GM23338 (cell line): ENCODE data around the gene CWC15. TPM values are rescaled to one million over a fixed set of nuclear protein-coding genes. Genes with fewer than 3 reads are reported as not detected.

ENCODE experiments used
- ATAC-seq: fragments of 200-7000 bp; cut with Tn5 transposase; 3 replicates; pipeline ENCODE4 v1.9.1; 2020
- DNase-seq: peaks from one replicate; pipeline ENCODE4 v3.0.0-alpha.2; 2015; ENCODE audit warnings: low spot score
- H2AFZ ChIP-seq: fragments of 200-600 bp; sonication (generic); 2 replicates; pipeline ENCODE4 v1.8.0; 2016; ENCODE audit warnings: antibody characterized with exemption, mild to moderate bottlenecking, moderate library complexity
- H3F3A ChIP-seq: fragments of 200-600 bp; sonication (generic); replicated peaks from 2 replicates; pipeline ENCODE4 v1.8.0; 2017; ENCODE audit warnings: antibody characterized with exemption, mixed run types, low read depth
- H3K27ac ChIP-seq: fragments of 200-600 bp; sonication (generic); 2 replicates; pipeline ENCODE4 v1.6.1; 2016; ENCODE audit warnings: low read depth
- H3K27me3 ChIP-seq: fragments of 200-600 bp; sonication (generic); 2 replicates; pipeline ENCODE4 v1.8.0; 2016; ENCODE audit warnings: mild to moderate bottlenecking, mixed run types, moderate library complexity; ENCODE audit not compliant: insufficient read depth
- H3K36me3 ChIP-seq: fragments of 200-600 bp; sonication (generic); 2 replicates; pipeline ENCODE4 v1.8.0; 2016; ENCODE audit warnings: mild to moderate bottlenecking; ENCODE audit not compliant: insufficient read depth
- H3K4me1 ChIP-seq: fragments of 200-600 bp; sonication (generic); 2 replicates; pipeline ENCODE4 v1.8.0; 2016; ENCODE audit warnings: mild to moderate bottlenecking, moderate library complexity; ENCODE audit not compliant: insufficient read depth
- H3K4me2 ChIP-seq: fragments of 200-600 bp; sonication (generic); 2 replicates; pipeline ENCODE4 v1.7.1; 2017; ENCODE audit warnings: mixed run types
- H3K4me3 ChIP-seq: fragments of 200-600 bp; sonication (generic); 2 replicates; pipeline ENCODE4 v1.6.1; 2016; ENCODE audit warnings: mixed run types
- H3K79me2 ChIP-seq: fragments of 200-600 bp; sonication (generic); replicated peaks from 2 replicates; pipeline ENCODE4 v1.8.0; 2017; ENCODE audit warnings: mild to moderate bottlenecking; ENCODE audit not compliant: insufficient read depth
- H3K9me2 ChIP-seq: fragments of 200-600 bp; sonication (generic); 2 replicates; pipeline ENCODE4 v1.8.0; 2017; ENCODE audit not compliant: insufficient read depth
- H4K20me1 ChIP-seq: fragments of 200-600 bp; sonication (generic); replicated peaks from 2 replicates; pipeline ENCODE4 v1.8.0; 2017; ENCODE audit warnings: mild to moderate bottlenecking; ENCODE audit not compliant: insufficient read depth
- H3K27ac Mint-ChIP-seq: 2 replicates; pipeline ENCODE4 v1.8.0; 2020; ENCODE audit warnings: inconsistent platforms, mild to moderate bottlenecking, moderate library complexity, mixed read lengths
- H3K27me3 Mint-ChIP-seq: 3 replicates; pipeline ENCODE4 v1.8.0; 2022; ENCODE audit warnings: low read depth, mild to moderate bottlenecking, moderate library complexity, mixed read lengths, inconsistent platforms; ENCODE audit not compliant: insufficient read depth, poor library complexity
- H3K36me3 Mint-ChIP-seq: 3 replicates; pipeline ENCODE4 v1.8.0; 2021; ENCODE audit warnings: low read depth, mild to moderate bottlenecking, inconsistent platforms, moderate library complexity, mixed read lengths
- H3K4me1 Mint-ChIP-seq: 3 replicates; pipeline ENCODE4 v1.8.0; 2020; ENCODE audit warnings: mild to moderate bottlenecking, inconsistent platforms, mixed read lengths
- H3K4me3 Mint-ChIP-seq: 3 replicates; pipeline ENCODE4 v1.8.0; 2021; ENCODE audit warnings: moderate library complexity, mild to moderate bottlenecking, inconsistent platforms, mixed read lengths
- H3K9me3 Mint-ChIP-seq: 3 replicates; pipeline ENCODE4 v1.8.0; 2020; ENCODE audit warnings: moderate library complexity, mild to moderate bottlenecking, inconsistent platforms, mixed read lengths
- EZH2 ChIP-seq: fragments of 200-600 bp; sonication (generic); IDR thresholded peaks from one replicate; pipeline ENCODE4 v1.8.0; 2017; ENCODE audit warnings: antibody characterized with exemption, mild to moderate bottlenecking, low read depth; ENCODE audit not compliant: unreplicated experiment
- EZH2phosphoT487 ChIP-seq: fragments of 200-600 bp; sonication (generic); IDR thresholded peaks from one replicate; pipeline ENCODE4 v1.8.1; 2018; ENCODE audit warnings: antibody characterized with exemption; ENCODE audit not compliant: unreplicated experiment
- JUNB ChIP-seq: IDR thresholded peaks from one replicate; pipeline ENCODE4 v1.6.1; 2016; ENCODE audit warnings: antibody characterized with exemption; ENCODE audit not compliant: unreplicated experiment
- NANOG ChIP-seq: IDR thresholded peaks from 2 replicates; pipeline ENCODE4 v1.6.1; 2016; ENCODE audit warnings: antibody characterized with exemption, borderline replicate concordance
- POLR2AphosphoS5 ChIP-seq: IDR thresholded peaks from 2 replicates; pipeline ENCODE4 v1.6.1; 2016; ENCODE audit warnings: antibody characterized with exemption, low read depth
- STAT1 ChIP-seq: IDR thresholded peaks from one replicate; pipeline ENCODE4 v1.6.1; 2016; ENCODE audit warnings: antibody characterized with exemption; ENCODE audit not compliant: unreplicated experiment
- ZNF331 ChIP-seq: fragments of 250-450 bp; sonication (Bioruptor Pico); IDR thresholded peaks from 2 replicates; pipeline ENCODE4 v1.5.0; 2020; ENCODE audit warnings: low read depth, mild to moderate bottlenecking, moderate library complexity
- polyA plus RNA-seq: library from polyadenylated mRNA; unstranded; fragments of >200 nt; fragmentation: Nextera tagmentation; extraction: Ambion mirVana; gene quantifications from 2 replicates; pipeline ENCODE4 v1.2.1, GENCODE V29; 2016
- total RNA-seq: library from RNA; depleted of rRNA; stranded (reverse); fragments of >200 nt; shearing (Covaris generic); gene quantifications from 2 replicates; pipeline ENCODE4 v1.2.3, GENCODE V29; 2014
- TF ChIP-seq, protein P1 (sequence below): IDR thresholded peaks from one replicate; pipeline ENCODE4 v1.6.1; 2018; ENCODE audit warnings: antibody characterized with exemption; ENCODE audit not compliant: unreplicated experiment
- TF ChIP-seq, protein P2 (sequence below): fragments of 250-450 bp; sonication (Bioruptor Pico); IDR thresholded peaks from 2 replicates; pipeline ENCODE4 v1.5.0; 2020; ENCODE audit warnings: mild to moderate bottlenecking, moderate library complexity
- TF ChIP-seq, protein P3 (sequence below): IDR thresholded peaks from 2 replicates; pipeline ENCODE4 v1.6.1; 2016; ENCODE audit warnings: antibody characterized with exemption

The CWC15 gene
- total and polyA plus RNA-seq, 2 experiments from 2014 or later, result 31.9 to 168 TPM

DNA sequence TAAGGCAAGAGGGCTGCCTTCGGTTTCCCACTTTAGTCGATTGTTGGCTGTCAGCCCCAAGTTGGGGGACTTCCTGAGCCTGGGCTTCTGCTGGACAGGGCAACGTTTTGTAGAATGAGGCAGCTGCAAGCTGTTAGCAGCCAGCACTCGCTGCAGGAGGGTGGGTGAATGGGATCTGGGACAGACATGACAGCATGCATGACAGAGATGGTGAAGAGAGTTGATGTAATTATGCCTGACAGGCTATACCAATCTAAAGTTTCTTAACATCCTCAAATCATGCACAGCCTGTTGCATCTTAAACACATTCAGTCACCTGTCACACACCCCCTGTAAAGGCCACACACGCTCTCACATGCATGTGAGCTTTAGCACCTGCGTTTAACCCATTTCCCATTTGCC, 49.2 kb downstream of the CWC15 start:
- H3K4me1 Mint-ChIP-seq, result peaks cover 17% of the 10 kb centered on the region
- ATAC-seq, result no peak
- no peak overlapping the region for H3K27ac Mint-ChIP-seq

DNA sequence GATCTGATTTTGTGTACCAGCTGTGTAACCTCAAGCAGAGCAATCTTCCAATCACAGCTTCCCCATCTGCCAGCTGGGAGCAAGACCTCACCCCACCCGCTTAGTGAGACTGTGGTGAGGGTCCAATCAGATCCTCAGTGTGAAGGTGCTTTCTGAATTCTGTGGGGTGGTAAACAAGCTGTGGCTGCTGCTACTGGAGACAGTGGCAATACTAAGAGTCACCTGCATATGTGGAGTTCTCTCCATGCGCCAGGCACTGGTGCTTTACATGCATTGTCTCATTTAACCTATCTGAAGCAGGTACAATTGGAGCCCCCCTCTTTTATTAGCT, 50.4 kb downstream of the CWC15 start:
- H3K9me2 ChIP-seq, result no peaks in the 10 kb centered on the region
- H4K20me1 ChIP-seq, result no peaks in the 10 kb centered on the region; the same call in 1 of the 2 replicates
- no peaks in the 10 kb centered on the region for H3K36me3 ChIP-seq
- no peaks in the 10 kb centered on the region for H3F3A ChIP-seq
- no peak overlapping the region for H3K4me3 Mint-ChIP-seq
- no peaks in the 10 kb centered on the region for H3K36me3 Mint-ChIP-seq
- no peak overlapping the region for H3K4me3 ChIP-seq
- no peaks in the 10 kb centered on the region for H3K79me2 ChIP-seq
- H3K27ac Mint-ChIP-seq, result no peak overlapping the region
- no peaks in the 10 kb centered on the region for H3K27me3 ChIP-seq
- H3K9me3 Mint-ChIP-seq, result no peaks in the 10 kb centered on the region
- DNase-seq, result no peak
- peaks cover 17% of the 10 kb centered on the region for H3K4me1 Mint-ChIP-seq
- H3K27ac ChIP-seq, result no peak overlapping the region
- no peaks in the 10 kb centered on the region for H3K4me1 ChIP-seq
- H3K27me3 Mint-ChIP-seq, result no peaks in the 10 kb centered on the region
- no peak for ATAC-seq
- no peak overlapping the region for H2AFZ ChIP-seq
- no peak overlapping the region for H3K4me2 ChIP-seq
- TF ChIP-seq STAT1, result no peak
- TF ChIP-seq, protein P1, sequence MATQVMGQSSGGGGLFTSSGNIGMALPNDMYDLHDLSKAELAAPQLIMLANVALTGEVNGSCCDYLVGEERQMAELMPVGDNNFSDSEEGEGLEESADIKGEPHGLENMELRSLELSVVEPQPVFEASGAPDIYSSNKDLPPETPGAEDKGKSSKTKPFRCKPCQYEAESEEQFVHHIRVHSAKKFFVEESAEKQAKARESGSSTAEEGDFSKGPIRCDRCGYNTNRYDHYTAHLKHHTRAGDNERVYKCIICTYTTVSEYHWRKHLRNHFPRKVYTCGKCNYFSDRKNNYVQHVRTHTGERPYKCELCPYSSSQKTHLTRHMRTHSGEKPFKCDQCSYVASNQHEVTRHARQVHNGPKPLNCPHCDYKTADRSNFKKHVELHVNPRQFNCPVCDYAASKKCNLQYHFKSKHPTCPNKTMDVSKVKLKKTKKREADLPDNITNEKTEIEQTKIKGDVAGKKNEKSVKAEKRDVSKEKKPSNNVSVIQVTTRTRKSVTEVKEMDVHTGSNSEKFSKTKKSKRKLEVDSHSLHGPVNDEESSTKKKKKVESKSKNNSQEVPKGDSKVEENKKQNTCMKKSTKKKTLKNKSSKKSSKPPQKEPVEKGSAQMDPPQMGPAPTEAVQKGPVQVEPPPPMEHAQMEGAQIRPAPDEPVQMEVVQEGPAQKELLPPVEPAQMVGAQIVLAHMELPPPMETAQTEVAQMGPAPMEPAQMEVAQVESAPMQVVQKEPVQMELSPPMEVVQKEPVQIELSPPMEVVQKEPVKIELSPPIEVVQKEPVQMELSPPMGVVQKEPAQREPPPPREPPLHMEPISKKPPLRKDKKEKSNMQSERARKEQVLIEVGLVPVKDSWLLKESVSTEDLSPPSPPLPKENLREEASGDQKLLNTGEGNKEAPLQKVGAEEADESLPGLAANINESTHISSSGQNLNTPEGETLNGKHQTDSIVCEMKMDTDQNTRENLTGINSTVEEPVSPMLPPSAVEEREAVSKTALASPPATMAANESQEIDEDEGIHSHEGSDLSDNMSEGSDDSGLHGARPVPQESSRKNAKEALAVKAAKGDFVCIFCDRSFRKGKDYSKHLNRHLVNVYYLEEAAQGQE, result no peak
- no peak for TF ChIP-seq NANOG
- TF ChIP-seq JUNB, result no peak
- TF ChIP-seq ZNF331 (CRISPR knock-in tag), result no peak
- no peak for TF ChIP-seq EZH2phosphoT487
- TF ChIP-seq EZH2, result no peak
- TF ChIP-seq, protein P2, sequence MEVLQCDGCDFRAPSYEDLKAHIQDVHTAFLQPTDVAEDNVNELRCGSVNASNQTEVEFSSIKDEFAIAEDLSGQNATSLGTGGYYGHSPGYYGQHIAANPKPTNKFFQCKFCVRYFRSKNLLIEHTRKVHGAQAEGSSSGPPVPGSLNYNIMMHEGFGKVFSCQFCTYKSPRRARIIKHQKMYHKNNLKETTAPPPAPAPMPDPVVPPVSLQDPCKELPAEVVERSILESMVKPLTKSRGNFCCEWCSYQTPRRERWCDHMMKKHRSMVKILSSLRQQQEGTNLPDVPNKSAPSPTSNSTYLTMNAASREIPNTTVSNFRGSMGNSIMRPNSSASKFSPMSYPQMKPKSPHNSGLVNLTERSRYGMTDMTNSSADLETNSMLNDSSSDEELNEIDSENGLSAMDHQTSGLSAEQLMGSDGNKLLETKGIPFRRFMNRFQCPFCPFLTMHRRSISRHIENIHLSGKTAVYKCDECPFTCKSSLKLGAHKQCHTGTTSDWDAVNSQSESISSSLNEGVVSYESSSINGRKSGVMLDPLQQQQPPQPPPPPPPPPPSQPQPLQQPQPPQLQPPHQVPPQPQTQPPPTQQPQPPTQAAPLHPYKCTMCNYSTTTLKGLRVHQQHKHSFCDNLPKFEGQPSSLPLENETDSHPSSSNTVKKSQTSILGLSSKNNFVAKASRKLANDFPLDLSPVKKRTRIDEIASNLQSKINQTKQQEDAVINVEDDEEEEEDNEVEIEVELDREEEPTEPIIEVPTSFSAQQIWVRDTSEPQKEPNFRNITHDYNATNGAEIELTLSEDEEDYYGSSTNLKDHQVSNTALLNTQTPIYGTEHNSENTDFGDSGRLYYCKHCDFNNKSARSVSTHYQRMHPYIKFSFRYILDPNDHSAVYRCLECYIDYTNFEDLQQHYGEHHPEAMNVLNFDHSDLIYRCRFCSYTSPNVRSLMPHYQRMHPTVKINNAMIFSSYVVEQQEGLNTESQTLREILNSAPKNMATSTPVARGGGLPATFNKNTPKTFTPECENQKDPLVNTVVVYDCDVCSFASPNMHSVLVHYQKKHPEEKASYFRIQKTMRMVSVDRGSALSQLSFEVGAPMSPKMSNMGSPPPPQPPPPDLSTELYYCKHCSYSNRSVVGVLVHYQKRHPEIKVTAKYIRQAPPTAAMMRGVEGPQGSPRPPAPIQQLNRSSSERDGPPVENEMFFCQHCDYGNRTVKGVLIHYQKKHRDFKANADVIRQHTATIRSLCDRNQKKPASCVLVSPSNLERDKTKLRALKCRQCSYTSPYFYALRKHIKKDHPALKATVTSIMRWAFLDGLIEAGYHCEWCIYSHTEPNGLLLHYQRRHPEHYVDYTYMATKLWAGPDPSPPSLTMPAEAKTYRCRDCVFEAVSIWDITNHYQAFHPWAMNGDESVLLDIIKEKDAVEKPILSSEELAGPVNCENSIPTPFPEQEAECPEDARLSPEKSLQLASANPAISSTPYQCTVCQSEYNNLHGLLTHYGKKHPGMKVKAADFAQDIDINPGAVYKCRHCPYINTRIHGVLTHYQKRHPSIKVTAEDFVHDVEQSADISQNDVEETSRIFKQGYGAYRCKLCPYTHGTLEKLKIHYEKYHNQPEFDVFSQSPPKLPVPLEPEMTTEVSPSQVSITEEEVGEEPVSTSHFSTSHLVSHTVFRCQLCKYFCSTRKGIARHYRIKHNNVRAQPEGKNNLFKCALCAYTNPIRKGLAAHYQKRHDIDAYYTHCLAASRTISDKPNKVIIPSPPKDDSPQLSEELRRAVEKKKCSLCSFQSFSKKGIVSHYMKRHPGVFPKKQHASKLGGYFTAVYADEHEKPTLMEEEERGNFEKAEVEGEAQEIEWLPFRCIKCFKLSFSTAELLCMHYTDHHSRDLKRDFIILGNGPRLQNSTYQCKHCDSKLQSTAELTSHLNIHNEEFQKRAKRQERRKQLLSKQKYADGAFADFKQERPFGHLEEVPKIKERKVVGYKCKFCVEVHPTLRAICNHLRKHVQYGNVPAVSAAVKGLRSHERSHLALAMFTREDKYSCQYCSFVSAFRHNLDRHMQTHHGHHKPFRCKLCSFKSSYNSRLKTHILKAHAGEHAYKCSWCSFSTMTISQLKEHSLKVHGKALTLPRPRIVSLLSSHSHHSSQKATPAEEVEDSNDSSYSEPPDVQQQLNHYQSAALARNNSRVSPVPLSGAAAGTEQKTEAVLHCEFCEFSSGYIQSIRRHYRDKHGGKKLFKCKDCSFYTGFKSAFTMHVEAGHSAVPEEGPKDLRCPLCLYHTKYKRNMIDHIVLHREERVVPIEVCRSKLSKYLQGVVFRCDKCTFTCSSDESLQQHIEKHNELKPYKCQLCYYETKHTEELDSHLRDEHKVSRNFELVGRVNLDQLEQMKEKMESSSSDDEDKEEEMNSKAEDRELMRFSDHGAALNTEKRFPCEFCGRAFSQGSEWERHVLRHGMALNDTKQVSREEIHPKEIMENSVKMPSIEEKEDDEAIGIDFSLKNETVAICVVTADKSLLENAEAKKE (CRISPR knock-in tag), result no peak
- no peak for TF ChIP-seq POLR2AphosphoS5
- TF ChIP-seq, protein P3, sequence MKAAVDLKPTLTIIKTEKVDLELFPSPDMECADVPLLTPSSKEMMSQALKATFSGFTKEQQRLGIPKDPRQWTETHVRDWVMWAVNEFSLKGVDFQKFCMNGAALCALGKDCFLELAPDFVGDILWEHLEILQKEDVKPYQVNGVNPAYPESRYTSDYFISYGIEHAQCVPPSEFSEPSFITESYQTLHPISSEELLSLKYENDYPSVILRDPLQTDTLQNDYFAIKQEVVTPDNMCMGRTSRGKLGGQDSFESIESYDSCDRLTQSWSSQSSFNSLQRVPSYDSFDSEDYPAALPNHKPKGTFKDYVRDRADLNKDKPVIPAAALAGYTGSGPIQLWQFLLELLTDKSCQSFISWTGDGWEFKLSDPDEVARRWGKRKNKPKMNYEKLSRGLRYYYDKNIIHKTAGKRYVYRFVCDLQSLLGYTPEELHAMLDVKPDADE, result no peak

More for the DNA sequence above, 49.2 kb downstream of the CWC15 start:
- Histone ChIP-seq H3K27me3 (no peaks in the 10 kb centered on the region), H4K20me1 (no peaks in the 10 kb centered on the region; the same call in 1 of the 2 replicates), H2AFZ (no peak overlapping the region), H3K4me2 (no peak overlapping the region), H3F3A (no peaks in the 10 kb centered on the region), H3K79me2 (no peaks in the 10 kb centered on the region), H3K27ac (no peak overlapping the region), H3K36me3 (no peaks in the 10 kb centered on the region), H3K9me2 (no peaks in the 10 kb centered on the region), H3K4me1 (no peaks in the 10 kb centered on the region), H3K4me3 (no peak overlapping the region)
- no peaks in the 10 kb centered on the region for H3K27me3 Mint-ChIP-seq
- H3K36me3 Mint-ChIP-seq, result no peaks in the 10 kb centered on the region
- H3K4me3 Mint-ChIP-seq, result no peak overlapping the region
- no peaks in the 10 kb centered on the region for H3K9me3 Mint-ChIP-seq
- TF ChIP-seq JUNB, result no peak
- DNase-seq, result no peak
